Naive B cell (primary cell): Measurements from ENCODE around the gene RPE. TPM values are rescaled to one million over a fixed set of nuclear protein-coding genes. Genes with fewer than 3 reads are reported as not detected.

Experiments
- ATAC-seq, 2 donors: fragments of 150-1000 bp; cut with Tn5 transposase; 2 replicates each; pipeline ENCODE4 v1.10.0; 2021; ENCODE audit warnings: low read depth in 2 of 2, mild to moderate bottlenecking in 2 of 2, moderate library complexity in 2 of 2
- DNase-seq: peaks from one replicate; pipeline ENCODE4 v3.0.0; 2022
- H3K27ac Mint-ChIP-seq, 6 donors: one replicate each; pipeline ENCODE4 v1.8.0; 2020 to 2022; ENCODE audit warnings: mild to moderate bottlenecking in 6 of 6, mixed read lengths in 6 of 6, moderate library complexity in 5 of 6, inconsistent platforms in 2 of 6
- H3K27me3 Mint-ChIP-seq, 3 donors: one replicate each; pipeline ENCODE4 v1.8.0; 2021 to 2022; ENCODE audit warnings: mixed read lengths in 3 of 3, mild to moderate bottlenecking in 1 of 3
- H3K36me3 Mint-ChIP-seq, 2 donors: one replicate each; pipeline ENCODE4 v1.8.0; 2020 to 2022; ENCODE audit warnings: mixed read lengths in 2 of 2, inconsistent platforms in 1 of 2, mild to moderate bottlenecking in 1 of 2
- H3K4me1 Mint-ChIP-seq, 3 donors: one replicate each; pipeline ENCODE4 v1.8.0; 2020 to 2022; ENCODE audit warnings: mixed read lengths in 3 of 3, inconsistent platforms in 1 of 3, mild to moderate bottlenecking in 1 of 3, moderate library complexity in 1 of 3
- H3K4me3 Mint-ChIP-seq, 8 donors: one replicate each; pipeline ENCODE4 v1.8.0; 2020 to 2022; ENCODE audit warnings: mild to moderate bottlenecking in 8 of 8, mixed read lengths in 8 of 8, moderate library complexity in 8 of 8, inconsistent platforms in 2 of 8
- H3K9me3 Mint-ChIP-seq, 7 donors: one replicate each; pipeline ENCODE4 v1.8.0; 2020 to 2022; ENCODE audit warnings: mixed read lengths in 7 of 7, mild to moderate bottlenecking in 5 of 7, inconsistent platforms in 2 of 7, moderate library complexity in 1 of 7
- polyA plus RNA-seq, 6 donors: library from polyadenylated mRNA; unstranded; fragments of 300-500 nt; fragmentation: Illumina TruSeq; gene quantifications; one replicate each; pipeline ENCODE4 v1.2.3, GENCODE V29; 2021; ENCODE audit warnings: low read depth in 6 of 6

The RPE gene
- 10 to 100 TPM; 15.9 to 24.0 (median 19.5) TPM for polyA plus RNA-seq

DNA sequence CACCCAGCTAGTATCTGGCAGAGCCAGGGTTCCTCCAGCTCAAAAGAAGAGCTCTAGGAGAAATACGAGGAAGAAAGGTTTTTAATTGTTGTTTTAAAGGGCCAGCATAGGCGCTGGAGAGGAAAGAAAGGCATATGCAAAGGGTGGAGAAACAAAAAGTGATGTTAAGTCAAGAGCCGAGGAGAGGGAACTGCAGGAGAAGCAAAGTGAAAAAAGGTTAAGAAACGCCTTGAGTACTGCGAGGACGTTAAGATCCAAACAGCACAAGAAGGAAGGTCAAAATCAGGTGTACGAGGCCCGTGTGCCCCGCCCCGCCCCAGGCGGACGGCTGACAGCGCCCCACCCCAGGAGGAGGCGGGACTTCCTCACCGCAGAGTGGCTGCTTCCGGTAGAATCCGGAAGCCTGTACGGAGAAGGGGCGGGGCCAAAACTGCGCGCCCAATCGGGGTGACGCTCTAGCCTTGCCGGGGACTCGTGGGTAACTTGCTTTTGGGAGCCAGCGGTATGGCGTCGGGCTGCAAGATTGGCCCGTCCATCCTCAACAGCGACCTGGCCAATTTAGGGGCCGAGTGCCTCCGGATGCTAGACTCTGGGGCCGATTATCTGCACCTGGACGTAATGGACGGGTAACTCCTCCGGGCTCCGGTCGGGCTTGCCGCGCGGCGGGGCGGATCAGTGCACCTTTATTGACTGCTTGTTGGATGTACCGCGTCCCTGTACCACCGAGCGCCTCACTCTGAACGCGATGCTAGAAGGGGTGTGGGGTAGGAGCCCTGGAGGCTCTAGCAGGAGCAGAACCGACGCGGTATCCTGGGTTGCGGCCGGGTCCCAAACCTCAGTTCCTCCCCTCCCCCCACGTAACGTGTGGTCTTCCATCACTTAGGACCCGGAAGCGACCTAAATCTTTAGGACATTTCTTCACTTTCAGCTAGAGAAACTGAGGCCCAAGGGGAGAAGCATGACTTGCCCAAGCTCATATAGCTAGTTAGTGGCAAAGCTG is at the start of gene RPE:
TSS of gene RPE (plus strand) at position 481 of the 1,000 bp plus-strand sequence. CDS start at position 505, 24 bp downstream.
- H3K4me1 Mint-ChIP-seq = peaks cover 31 to 50% (median 38%) of the 10 kb centered on the region in 3 donors
- peaks cover 4 to 9% (median 8%) of the 10 kb centered on the region in 3 donors for H3K27me3 Mint-ChIP-seq
- ATAC-seq = peak; percentile 97 to 98
- no peaks in the 10 kb centered on the region for H3K36me3 Mint-ChIP-seq
- H3K9me3 Mint-ChIP-seq = no peaks in the 10 kb centered on the region
- peak within 1 kb of the TSS; percentile 65 to 96 (median 88) for H3K27ac Mint-ChIP-seq
- DNase-seq = peak; percentile 96
- H3K4me3 Mint-ChIP-seq = peak within 1 kb of the TSS; percentile 89 to 99 (median 96)

GRCh38 chr2:209956271-209956670 is 46.2 kb upstream of the RPE start:
- ATAC-seq = no peak

GRCh38 chr2:209958016-209958415 is 44.4 kb upstream of the RPE start:
- no peaks in the 10 kb centered on the region for H3K4me1 Mint-ChIP-seq
- H3K27me3 Mint-ChIP-seq = peaks cover 15 to 18% (median 16%) of the 10 kb centered on the region in 3 donors
- no peak for DNase-seq
- H3K27ac Mint-ChIP-seq = no peak overlapping the region
- no peaks in the 10 kb centered on the region for H3K9me3 Mint-ChIP-seq
- no peak overlapping the region for H3K4me3 Mint-ChIP-seq
- H3K36me3 Mint-ChIP-seq = no peaks in the 10 kb centered on the region
- no peak for ATAC-seq

More at GRCh38 chr2:209956271-209956670, 46.2 kb upstream of the RPE start:
- Mint-ChIP-seq H3K36me3 (no peaks in the 10 kb centered on the region), H3K27me3 (peaks cover 16 to 29% (median 19%) of the 10 kb centered on the region in 3 donors), H3K27ac (no peak overlapping the region), H3K4me1 (no peaks in the 10 kb centered on the region), H3K9me3 (peaks cover 0 to 9% (median 0%) of the 10 kb centered on the region in 7 donors), H3K4me3 (no peak overlapping the region)
- no peak for DNase-seq

DNA sequence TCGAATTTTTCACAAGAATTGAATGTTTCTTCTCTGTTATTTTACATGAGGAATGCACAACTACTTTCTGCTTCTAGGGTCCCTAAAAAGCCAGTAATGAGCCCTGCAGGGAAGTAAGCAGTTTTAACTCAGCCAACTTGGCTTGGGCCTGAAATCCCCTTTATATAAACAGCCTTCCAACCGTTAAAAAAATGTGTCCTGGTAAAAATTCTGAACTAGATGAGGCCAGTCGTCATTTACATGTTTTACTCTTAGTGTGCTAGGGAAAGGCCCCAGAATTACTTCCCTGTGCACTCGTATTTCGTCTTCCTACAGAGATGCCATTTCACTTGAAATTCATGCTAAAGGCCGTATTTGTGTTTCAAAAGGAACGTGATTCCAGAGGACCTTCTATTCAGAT is 42.4 kb upstream of the RPE start:
- Mint-ChIP-seq H3K27ac (no peak overlapping the region), H3K9me3 (no peaks in the 10 kb centered on the region), H3K4me1 (no peaks in the 10 kb centered on the region), H3K27me3 (peaks cover 7 to 21% (median 10%) of the 10 kb centered on the region in 3 donors), H3K4me3 (no peak overlapping the region), H3K36me3 (no peaks in the 10 kb centered on the region)
- no peak for DNase-seq
- ATAC-seq = no peak

GRCh38 chr2:209960676-209961630 is 41.5 kb upstream of the RPE start:
- no peaks in the 10 kb centered on the region for H3K9me3 Mint-ChIP-seq
- no peaks in the 10 kb centered on the region for H3K4me1 Mint-ChIP-seq
- no peak overlapping the region for H3K4me3 Mint-ChIP-seq
- peak; percentile 42 to 65 for ATAC-seq
- peak; percentile 15 for DNase-seq
- no peaks in the 10 kb centered on the region for H3K36me3 Mint-ChIP-seq
- peaks cover 4 to 17% (median 10%) of the 10 kb centered on the region in 3 donors for H3K27me3 Mint-ChIP-seq
- no peak overlapping the region for H3K27ac Mint-ChIP-seq

- Mint-ChIP-seq H3K4me1 (no peaks in the 10 kb centered on the region), H3K4me3 (no peak overlapping the region), H3K9me3 (no peaks in the 10 kb centered on the region), H3K36me3 (no peaks in the 10 kb centered on the region), H3K27ac (peak overlapping the region in 1 of 6 donors; percentile 90), H3K27me3 (peaks cover 22 to 25% (median 22%) of the 10 kb centered on the region in 3 donors)
- DNase-seq = no peak
- ATAC-seq = no peak
Observed at GRCh38 chr2:209965723-209966122, 36.7 kb upstream of the RPE start.

GRCh38 chr2:209969692-209970091 is 32.7 kb upstream of the RPE start:
- H3K27me3 Mint-ChIP-seq = peaks cover 21 to 38% (median 24%) of the 10 kb centered on the region in 3 donors
- H3K4me1 Mint-ChIP-seq = no peaks in the 10 kb centered on the region
- H3K9me3 Mint-ChIP-seq = no peaks in the 10 kb centered on the region
- no peak overlapping the region for H3K4me3 Mint-ChIP-seq
- DNase-seq (no peak), ATAC-seq (no peak)
- H3K36me3 Mint-ChIP-seq = no peaks in the 10 kb centered on the region
- no peak overlapping the region for H3K27ac Mint-ChIP-seq

- H3K9me3 Mint-ChIP-seq = no peaks in the 10 kb centered on the region
- peaks cover 21 to 38% (median 24%) of the 10 kb centered on the region in 3 donors for H3K27me3 Mint-ChIP-seq
- no peak for ATAC-seq
- no peak for DNase-seq
- H3K4me1 Mint-ChIP-seq = no peaks in the 10 kb centered on the region
- H3K4me3 Mint-ChIP-seq = no peak overlapping the region
- no peaks in the 10 kb centered on the region for H3K36me3 Mint-ChIP-seq
- no peak overlapping the region for H3K27ac Mint-ChIP-seq
Observed at GRCh38 chr2:209970271-209970670, 32.2 kb upstream of the RPE start.

GRCh38 chr2:209970711-209971110 is 31.7 kb upstream of the RPE start:
- Mint-ChIP-seq H3K4me1 (no peaks in the 10 kb centered on the region), H3K9me3 (no peaks in the 10 kb centered on the region), H3K36me3 (no peaks in the 10 kb centered on the region), H3K27me3 (peaks cover 21 to 37% (median 24%) of the 10 kb centered on the region in 3 donors), H3K27ac (no peak overlapping the region), H3K4me3 (no peak overlapping the region)
- DNase-seq (no peak), ATAC-seq (no peak)

- H3K4me1 Mint-ChIP-seq = no peaks in the 10 kb centered on the region
Observed at GRCh38 chr2:209973328-209973727, 29.1 kb upstream of the RPE start.

GRCh38 chr2:209974576-209974975 is 27.9 kb upstream of the RPE start:
- peaks cover 8 to 20% (median 18%) of the 10 kb centered on the region in 3 donors for H3K27me3 Mint-ChIP-seq
- no peak for DNase-seq
- H3K4me3 Mint-ChIP-seq = no peak overlapping the region
- H3K4me1 Mint-ChIP-seq = no peaks in the 10 kb centered on the region
- H3K27ac Mint-ChIP-seq = no peak overlapping the region
- H3K36me3 Mint-ChIP-seq = no peaks in the 10 kb centered on the region
- no peak for ATAC-seq
- no peaks in the 10 kb centered on the region for H3K9me3 Mint-ChIP-seq

More at GRCh38 chr2:209973328-209973727, 29.1 kb upstream of the RPE start:
- Mint-ChIP-seq H3K36me3 (no peaks in the 10 kb centered on the region), H3K27ac (no peak overlapping the region), H3K4me3 (no peak overlapping the region), H3K9me3 (no peaks in the 10 kb centered on the region), H3K27me3 (peaks cover 8 to 24% (median 22%) of the 10 kb centered on the region in 3 donors)
- ATAC-seq (no peak), DNase-seq (no peak)

DNA sequence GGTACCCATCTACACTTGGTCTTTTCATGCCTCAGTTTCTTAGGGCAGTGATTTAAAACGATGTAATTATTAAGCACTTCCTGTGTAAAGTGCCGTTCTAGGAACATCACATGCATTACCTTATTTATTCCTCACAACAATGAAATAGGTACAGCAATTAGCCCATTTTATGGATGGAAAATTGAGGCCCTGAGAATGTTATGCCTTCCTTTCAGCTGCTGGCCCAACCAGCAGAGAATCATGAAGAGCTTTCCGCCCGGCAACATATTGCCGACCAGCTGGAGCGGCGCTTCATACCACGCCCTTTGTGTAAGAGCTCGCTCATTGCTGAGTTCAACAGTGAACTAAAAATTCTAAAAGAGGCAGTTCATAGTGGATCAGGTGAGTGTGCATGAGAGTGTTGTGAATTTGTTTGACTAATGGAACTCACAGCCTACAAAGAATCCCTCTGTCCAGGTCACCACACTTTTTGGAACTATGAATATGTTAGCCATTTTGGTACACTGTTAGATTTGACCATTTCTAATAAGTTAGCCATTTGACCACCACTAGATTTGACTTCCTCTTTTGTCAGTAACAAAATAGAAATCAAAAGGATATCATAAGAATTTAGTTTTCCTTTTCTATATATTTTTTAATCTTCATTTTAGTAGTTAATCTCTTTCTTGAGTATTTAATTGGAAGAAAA is 25.6 kb upstream of the RPE start:
- DNase-seq (no peak), ATAC-seq (no peak)
- no peaks in the 10 kb centered on the region for H3K4me1 Mint-ChIP-seq
- no peak overlapping the region for H3K4me3 Mint-ChIP-seq
- no peaks in the 10 kb centered on the region for H3K9me3 Mint-ChIP-seq
- no peaks in the 10 kb centered on the region for H3K36me3 Mint-ChIP-seq
- H3K27me3 Mint-ChIP-seq = peaks cover 8 to 16% (median 14%) of the 10 kb centered on the region in 3 donors
- no peak overlapping the region for H3K27ac Mint-ChIP-seq
